OCI-LY7 (cell line): Measurements from ENCODE around the gene NDOR1. TPM values are rescaled to one million over a fixed set of nuclear protein-coding genes. Genes with fewer than 3 reads are reported as not detected.
A peak's percentile ranks its signal among the peaks of the same experiment; 100 is the strongest.

Source experiments
- BruUV-seq: library from RNA; stranded (reverse); fragments of 400-500 nt; replicated peaks from 2 replicates; lab custom pipeline; 2021; lab: Mats Ljungman, UMichigan
- CTCF ChIA-PET: fragments of 300-600 bp; sonication (Branson Sonifier 250); formaldehyde crosslinking; loops from one replicate; lab custom pipeline; 2022; ENCODE audit warnings: antibody characterized with exemption; ENCODE audit not compliant: unreplicated experiment; lab: Charles Lee
- POLR2A ChIA-PET: fragments of 300-600 bp; sonication (Branson Sonifier 250); formaldehyde crosslinking; loops from one replicate; lab custom pipeline; 2022; ENCODE audit warnings: antibody characterized with exemption; lab: Charles Lee
- DNase-seq: peaks from one replicate; pipeline ENCODE4 v3.0.0-alpha.2; 2015; ENCODE audit warnings: low spot score
- H2AFZ ChIP-seq: fragments of 200-600 bp; sonication (generic), shearing (Covaris generic); 2 replicates; pipeline ENCODE4 v1.6.1; 2014; ENCODE audit warnings: mild to moderate bottlenecking, antibody characterized with exemption, low read length, moderate library complexity
- H3K27ac ChIP-seq: fragments of 200-600 bp; sonication (generic); 2 replicates; pipeline ENCODE4 v1.5.1; 2014; ENCODE audit warnings: mixed run types, low read depth, mild to moderate bottlenecking, moderate library complexity, low read length, inconsistent platforms; ENCODE audit not compliant: poor library complexity, severe bottlenecking
- H3K36me3 ChIP-seq: fragments of 200-600 bp; sonication (generic); 2 replicates; pipeline ENCODE4 v1.6.1; 2014; ENCODE audit warnings: mild to moderate bottlenecking, antibody characterized with exemption, low read length, moderate library complexity, mixed read lengths; ENCODE audit not compliant: insufficient read depth
- H3K4me1 ChIP-seq: fragments of 200-600 bp; sonication (generic); 2 replicates; pipeline ENCODE4 v1.5.1; 2014; ENCODE audit warnings: mild to moderate bottlenecking, low read length; ENCODE audit not compliant: insufficient read depth, poor library complexity, severe bottlenecking
- H3K4me2 ChIP-seq: fragments of 200-600 bp; sonication (generic); 2 replicates; pipeline ENCODE4 v1.6.1; 2014; ENCODE audit warnings: mild to moderate bottlenecking, low read length
- H3K4me3 ChIP-seq: fragments of 200-600 bp; sonication (generic); 2 replicates; pipeline ENCODE4 v1.5.1; 2014; ENCODE audit warnings: mild to moderate bottlenecking, low read depth, low read length; ENCODE audit not compliant: poor library complexity, severe bottlenecking
- H3K79me2 ChIP-seq: fragments of 200-600 bp; sonication (generic); 2 replicates; pipeline ENCODE4 v1.6.1; 2016; ENCODE audit warnings: low read depth, mild to moderate bottlenecking, low read length, moderate library complexity, mixed read lengths; ENCODE audit not compliant: insufficient read depth
- H3K9me2 ChIP-seq: fragments of 200-600 bp; sonication (generic); 2 replicates; pipeline ENCODE4 v1.6.1; 2016; ENCODE audit warnings: mild to moderate bottlenecking, low read length, mixed read lengths; ENCODE audit not compliant: insufficient read depth
- H3K9me3 ChIP-seq: fragments of 200-600 bp; sonication (generic); 2 replicates; pipeline ENCODE4 v1.6.1; 2014; ENCODE audit warnings: mild to moderate bottlenecking, mixed run types, low read length, mixed read lengths
- H4K20me1 ChIP-seq: fragments of 200-600 bp; sonication (generic); 2 replicates; pipeline ENCODE4 v1.6.1; 2014; ENCODE audit warnings: mild to moderate bottlenecking, antibody characterized with exemption, low read length, moderate library complexity, mixed read lengths; ENCODE audit not compliant: insufficient read depth
- CTCF ChIP-seq: fragments of 200-600 bp; sonication (generic); conservative IDR thresholded peaks from 2 replicates; pipeline ENCODE4 v1.5.1; 2014; ENCODE audit warnings: mild to moderate bottlenecking, antibody characterized with exemption, low read length, moderate library complexity, mixed read lengths
- EZH2phosphoT487 ChIP-seq: fragments of 200-600 bp; sonication (generic); IDR thresholded peaks from 2 replicates; pipeline ENCODE4 v1.6.1; 2018; ENCODE audit warnings: low read depth, borderline replicate concordance, mild to moderate bottlenecking, mixed run types, antibody characterized with exemption, low read length, moderate library complexity, mixed read lengths
- intact Hi-C: fragments of 100-400 bp; cut with micrococcal nuclease; formaldehyde crosslinking; loops from one replicate; pipeline ENCODE4 v1.10.0; 2022; ENCODE audit not compliant: unreplicated experiment
- total RNA-seq, 2 experiments: library from RNA; depleted of rRNA in 1 of 2; stranded (reverse); fragments of >200 nt in 1 of 2; shearing (Covaris generic) in 1 of 2; gene quantifications; 2 replicates each; pipeline ENCODE4 v1.2.3, GENCODE V29; 2014 to 2022

Gene NDOR1
- total RNA-seq, 2 experiments from 2014 or later: 30.4 to 61.9 TPM

- POLR2A ChIA-PET: no interaction called here
- CTCF ChIA-PET: no interaction called here
- peak overlapping the region; percentile 31 for H3K4me3 ChIP-seq
- peak overlapping the region; percentile 38; the same call in 1 of the 2 replicates for H3K4me2 ChIP-seq
- H3K9me3 ChIP-seq: no peaks in the 10 kb centered on the region
- TF ChIP-seq EZH2phosphoT487 (no peak), CTCF (no peak)
- peaks cover 31% of the 10 kb centered on the region for H3K4me1 ChIP-seq
- peaks cover 34% of the 10 kb centered on the region for H3K79me2 ChIP-seq
- H3K36me3 ChIP-seq: peaks cover 4% of the 10 kb centered on the region; the same call in 1 of the 2 replicates
- H3K27ac ChIP-seq: no peak overlapping the region
- peaks cover 7% of the 10 kb centered on the region; the same call in 1 of the 2 replicates for H4K20me1 ChIP-seq
- DNase-seq: no peak
- intact Hi-C loops: loop anchor here (1.0 to 2.0 kb wide), 5 partner anchors 23 to 73 kb away; partner anchors contain the start of genes RNF208 and RNF224
- no TSS peak for BruUV-seq
- H2AFZ ChIP-seq: no peak overlapping the region
- H3K9me2 ChIP-seq: no peaks in the 10 kb centered on the region
These were observed 5.9 kb upstream of the NDOR1 start for GRCh38 chr9:137199411-137200121.

- Histone ChIP-seq H3K4me1 (peaks cover 33% of the 10 kb centered on the region), H3K4me3 (peak within 1 kb of the TSS; percentile 76), H3K9me2 (no peaks in the 10 kb centered on the region), H3K9me3 (no peaks in the 10 kb centered on the region), H3K4me2 (peak within 1 kb of the TSS; percentile 97), H4K20me1 (peaks cover 7% of the 10 kb centered on the region; the same call in 1 of the 2 replicates), H3K27ac (peak within 1 kb of the TSS; percentile 49), H3K36me3 (peaks cover 4% of the 10 kb centered on the region; the same call in 1 of the 2 replicates), H2AFZ (no peak within 1 kb of the TSS), H3K79me2 (peaks cover 42% of the 10 kb centered on the region)
- peak; percentile 100 for DNase-seq
- ChIA-PET CTCF (interaction anchor here (0.6 kb wide), 1 partner anchor 12 kb away, joined by 3 read pairs; the partner anchor contains the start of gene ANAPC2), POLR2A (interaction anchor here (0.6 to 2.5 kb wide), 6 partner anchors 12 to 400 kb away, joined by 3 to 16 read pairs (median 4); partner anchors contain the start of genes ANAPC2, MAN1B1, SSNA1 and TUBB4B)
- intact Hi-C loops: loop anchor here (1.0 to 2.0 kb wide), 5 partner anchors 22 to 74 kb away; partner anchors contain the start of genes RNF208 and RNF224
- TF ChIP-seq EZH2phosphoT487 (no peak), CTCF (no peak)
- no TSS peak for BruUV-seq
These were observed 4.9 kb upstream of the NDOR1 start, which contains the start of gene TPRN for GRCh38 chr9:137200311-137201204. TPRN (minus strand) TSS chr9:137200741; CDS start chr9:137200711, 30 bp downstream.
